ENCODE data around the gene FOXL1.
A peak's percentile ranks its signal among the peaks of the same experiment; 100 is the strongest.

The FOXL1 gene

DNA sequence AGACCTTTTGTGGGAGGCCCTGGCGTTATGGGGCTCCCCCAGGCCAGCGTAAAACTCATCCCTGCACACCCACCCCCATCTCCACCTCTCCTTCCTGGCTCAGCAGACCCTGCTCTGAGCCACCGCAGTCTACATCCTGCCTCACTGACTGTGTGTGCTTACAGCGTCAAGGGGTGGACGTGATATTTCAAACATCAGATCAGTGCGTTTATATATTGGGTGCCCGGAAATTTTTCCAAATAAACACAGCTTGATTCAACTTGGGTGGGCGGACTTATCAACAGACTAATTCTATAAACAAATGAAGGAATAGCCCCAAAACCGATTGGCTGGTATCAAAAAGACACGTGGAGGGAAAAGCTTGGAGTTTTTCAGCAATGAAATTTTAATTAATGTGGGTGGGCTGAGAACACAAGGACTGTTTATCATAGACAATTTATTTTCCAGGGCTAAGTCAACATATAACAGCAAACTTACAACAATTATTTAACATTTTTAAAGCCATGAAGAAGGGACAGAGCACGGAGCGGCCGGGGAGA, at the start of gene FOXL1:
Gene FOXL1 (plus strand): TSS at position 489 of the 539 bp plus-strand sequence. CDS start 175 bp downstream, outside the sequence.
- DNase-seq = peak; percentile 93

DNA sequence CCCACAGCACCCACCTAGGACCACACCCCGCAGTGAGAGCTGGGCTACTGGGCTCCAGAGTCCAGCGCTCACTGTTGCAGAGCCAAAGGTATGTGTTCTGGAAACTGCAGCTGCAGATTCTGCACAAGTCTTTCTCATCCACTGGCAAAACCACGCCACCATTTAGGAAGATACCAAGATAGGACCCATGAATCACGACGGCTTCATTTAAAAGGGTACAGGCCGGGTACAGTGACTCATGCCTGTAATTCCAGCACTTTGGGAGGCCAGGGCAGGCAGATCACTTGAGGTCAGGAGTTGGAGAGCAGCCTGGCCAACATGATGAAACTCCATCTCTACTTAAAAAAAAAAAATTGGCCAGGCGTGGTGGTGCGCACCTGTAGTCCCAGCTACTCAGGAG, 49.2 kb upstream of the FOXL1 start:
- DNase-seq = peak; percentile 72

DNA sequence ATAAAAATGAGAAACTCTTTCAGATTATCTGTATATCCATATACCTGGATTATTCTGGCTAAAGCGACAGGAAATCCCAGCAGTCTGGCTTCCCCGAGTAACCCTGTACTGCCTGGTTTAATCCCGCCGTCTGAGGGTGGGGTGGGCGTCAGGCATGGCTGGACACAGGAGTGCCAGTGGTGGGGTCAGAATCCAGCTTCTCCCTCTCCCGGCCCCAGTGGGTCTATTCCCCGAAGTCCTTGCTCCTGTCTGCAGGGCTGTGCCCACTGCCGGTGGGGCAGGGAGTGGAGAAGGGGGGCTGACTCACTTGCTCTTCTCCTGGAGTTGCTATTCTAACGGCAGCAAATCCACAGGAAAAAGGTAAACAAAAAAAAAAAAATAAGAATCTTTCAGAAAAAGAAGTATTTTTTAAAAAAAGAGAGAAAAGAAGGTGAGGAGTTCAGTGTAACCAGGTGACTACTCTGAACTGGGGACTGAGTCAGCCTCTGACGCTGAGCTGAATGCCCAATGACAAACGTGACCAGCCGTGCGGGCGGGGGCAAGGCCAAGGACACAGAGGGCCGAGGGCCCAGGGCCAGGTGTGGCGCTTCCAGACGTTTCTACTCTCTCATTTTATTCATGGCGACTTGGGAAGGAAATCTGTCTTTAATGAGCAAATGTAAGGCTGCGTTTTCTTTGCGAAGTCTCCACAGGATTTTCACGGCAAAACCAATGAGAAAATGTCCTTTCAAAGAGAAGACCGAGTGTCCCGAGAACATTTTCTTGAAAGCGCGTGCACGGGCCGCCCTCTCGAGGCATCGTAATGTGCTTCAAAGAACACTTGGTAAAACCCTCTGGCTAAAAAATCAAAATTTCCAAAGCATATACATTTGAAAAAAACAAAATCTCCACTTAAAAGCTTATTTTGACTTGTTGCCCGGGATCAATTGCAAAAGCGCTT, 47.8 kb upstream of the FOXL1 start:
- no peak for DNase-seq

DNA sequence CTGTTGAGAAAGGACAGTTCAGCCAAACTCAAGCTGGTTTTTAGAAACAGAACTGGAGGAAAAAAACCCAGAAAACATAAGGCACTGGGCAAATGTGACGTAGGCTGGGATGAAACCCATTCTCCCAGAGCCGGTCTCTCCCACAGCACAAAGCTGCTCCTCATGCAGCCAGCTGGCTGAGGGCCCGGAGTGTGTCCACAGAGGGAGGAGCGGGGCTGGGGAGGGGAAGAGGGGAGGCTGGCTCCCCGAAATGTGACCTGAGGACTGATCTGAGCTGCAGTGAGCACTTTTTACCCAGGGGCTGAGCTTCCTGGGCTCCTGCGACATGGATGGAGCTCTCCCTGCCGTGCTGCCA, 47.2 kb upstream of the FOXL1 start:
- no peak for DNase-seq

DNA sequence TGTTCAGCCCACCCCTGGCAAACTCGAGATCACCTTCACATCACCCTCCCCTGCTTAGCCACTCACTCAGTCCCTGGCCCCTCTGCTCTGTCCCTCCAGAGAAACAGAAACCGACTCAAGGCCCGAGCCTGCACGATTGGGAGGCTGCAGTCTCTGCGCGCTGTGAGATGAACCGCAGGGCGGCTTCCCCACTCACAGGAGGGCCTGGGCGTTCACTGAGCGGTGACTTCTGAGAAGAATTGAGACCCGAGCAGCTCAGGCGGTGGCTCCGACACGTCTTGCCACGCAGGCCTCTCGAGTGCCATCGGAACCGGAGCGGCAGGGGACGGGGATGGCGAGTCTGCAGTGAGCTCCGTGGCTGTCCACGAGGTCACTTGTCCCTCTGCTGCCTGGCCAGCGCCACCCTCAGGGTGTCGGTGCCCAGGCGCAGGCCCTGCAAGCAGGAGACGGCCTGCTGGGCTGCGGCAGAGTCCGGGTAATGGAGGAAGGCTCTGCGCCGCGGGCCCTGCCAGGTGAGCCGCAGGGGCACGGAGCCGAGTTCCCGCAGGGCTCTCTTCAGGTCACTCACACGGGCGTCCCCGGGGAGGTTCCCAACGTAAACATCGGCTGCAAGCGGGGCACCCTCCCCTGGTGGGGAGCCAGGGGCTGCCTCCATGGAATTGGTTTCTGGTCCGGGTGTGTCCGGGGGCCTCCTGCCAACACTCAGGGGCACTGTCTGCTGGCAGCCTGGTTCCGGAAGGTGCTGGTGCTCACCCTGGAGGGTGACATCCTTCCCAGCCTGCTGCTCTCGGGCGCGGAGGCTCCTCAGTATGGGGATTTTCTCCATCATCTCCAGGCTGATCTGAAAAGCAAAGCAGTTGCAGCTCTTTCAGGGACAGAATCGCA, 46.5 kb upstream of the FOXL1 start:
- no peak for DNase-seq

DNA sequence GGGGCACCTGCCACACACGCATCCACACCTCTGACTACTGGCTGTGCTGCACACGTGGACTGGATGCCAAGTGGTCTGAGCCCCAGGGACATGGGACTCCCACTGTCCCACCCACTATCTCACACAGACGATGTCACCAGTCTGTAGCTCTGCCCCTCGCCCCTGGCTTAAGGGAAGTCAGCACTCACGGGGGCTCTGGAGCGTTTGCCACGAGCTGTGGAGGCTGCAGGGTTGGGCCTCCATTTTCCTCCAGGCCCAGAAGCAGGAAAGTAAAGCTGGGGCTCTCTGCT, 45.9 kb upstream of the FOXL1 start:
- DNase-seq = no peak

DNA sequence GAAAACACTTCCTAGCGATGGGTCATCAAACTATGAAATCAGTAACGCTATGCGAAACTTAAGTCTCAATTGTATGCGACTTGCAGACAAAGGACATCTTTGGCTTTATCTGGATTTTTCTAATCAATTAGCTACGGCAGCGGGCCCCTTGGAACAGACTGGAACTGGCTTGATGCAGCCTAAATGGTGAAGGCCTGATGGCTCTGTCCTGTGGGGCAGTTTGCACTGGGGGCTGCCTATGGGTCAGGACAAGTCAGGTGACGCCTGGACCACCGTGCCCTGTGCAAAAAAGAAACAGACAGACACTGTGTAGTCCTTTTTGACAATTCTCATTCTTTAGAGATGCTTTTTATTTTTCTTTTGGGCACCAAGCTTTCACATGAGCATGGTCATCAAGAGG, 45.3 kb upstream of the FOXL1 start:
- no peak for DNase-seq

DNA sequence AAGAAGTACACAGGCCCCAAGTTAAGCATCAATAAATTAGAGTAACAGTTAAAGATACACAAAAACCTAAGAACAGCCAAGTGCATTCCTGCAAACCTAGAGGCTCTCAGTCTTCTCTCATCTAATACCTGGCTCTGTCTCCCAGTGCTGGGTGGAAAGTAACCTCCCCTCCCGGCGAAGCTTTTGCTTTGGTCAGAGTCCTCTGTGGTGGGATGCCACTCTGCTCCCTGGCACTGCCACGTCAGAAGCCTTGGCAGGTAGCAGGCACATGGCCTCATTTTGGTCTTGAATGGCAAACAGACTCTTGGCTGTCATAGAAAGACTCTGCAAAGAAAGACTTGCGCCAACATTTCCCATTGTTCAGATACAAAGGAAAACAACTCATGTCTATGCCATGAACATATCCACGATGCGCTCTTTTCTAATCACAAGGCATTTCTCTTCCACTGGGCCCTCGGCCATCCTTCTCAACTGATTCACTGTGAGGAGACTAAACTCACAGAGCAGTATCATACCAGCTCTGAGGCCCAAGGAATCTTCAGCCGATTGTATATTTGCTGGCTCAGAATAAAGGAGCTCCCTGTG, 44.5 kb upstream of the FOXL1 start:
- DNase-seq = no peak

DNA sequence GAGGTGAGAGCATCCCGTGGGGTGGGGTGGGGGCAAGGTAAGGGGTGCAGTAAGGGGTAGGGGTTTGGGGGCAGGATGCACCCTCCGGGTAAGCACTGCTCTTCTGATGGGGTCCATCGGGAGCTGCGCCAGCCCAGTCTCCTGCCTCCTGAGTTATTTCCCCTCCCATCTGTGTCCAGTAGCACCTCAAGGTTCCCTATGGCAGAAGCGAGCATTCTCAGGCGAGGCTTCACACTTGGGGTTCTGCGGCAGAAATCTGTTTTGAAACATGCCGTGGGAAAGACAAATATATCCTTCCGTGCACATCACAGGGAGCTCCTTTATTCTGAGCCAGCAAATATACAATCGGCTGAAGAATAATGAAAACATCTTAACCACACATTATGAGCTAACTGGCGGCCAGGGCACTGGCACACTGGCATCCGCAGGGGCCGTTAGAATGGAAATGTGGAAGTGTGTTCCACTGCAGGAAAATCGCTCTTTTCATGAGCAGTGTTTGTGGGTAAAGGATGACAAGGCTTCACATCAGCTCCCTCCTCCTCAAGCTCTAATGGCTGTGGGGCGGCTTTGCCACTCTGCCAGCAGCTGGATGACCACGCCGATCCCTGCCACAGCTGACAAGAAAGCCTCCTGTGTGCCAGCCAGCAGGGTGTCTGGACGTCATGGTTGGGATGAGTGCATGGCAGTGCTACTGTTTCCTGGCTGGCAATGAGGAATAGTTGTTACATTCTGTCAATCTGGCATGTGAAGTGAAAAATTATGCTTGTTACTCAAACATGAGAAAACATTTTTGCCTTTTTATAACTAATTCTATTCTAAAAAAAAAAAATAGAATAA, 43.4 kb upstream of the FOXL1 start:
- no peak for DNase-seq

DNA sequence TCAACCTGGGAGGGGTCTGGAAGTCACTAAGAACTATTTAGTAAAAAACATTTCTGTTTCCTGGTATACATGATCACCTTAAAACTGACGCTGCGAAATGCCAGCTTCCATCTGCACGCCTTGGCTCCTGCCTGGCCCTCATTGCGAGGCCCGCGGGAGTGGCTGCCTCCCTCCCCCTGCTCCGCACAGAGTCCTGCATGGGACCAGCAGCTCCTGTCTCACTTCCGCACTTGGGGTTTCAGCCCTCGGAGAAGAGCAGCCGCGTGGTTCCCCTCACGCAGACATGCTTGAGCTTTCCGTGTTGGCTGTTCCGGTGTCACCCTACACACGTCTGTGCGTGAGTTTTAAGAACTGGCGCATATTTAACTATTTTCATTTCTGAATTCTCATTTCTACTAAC, 41.7 kb upstream of the FOXL1 start:
- DNase-seq = no peak

DNA sequence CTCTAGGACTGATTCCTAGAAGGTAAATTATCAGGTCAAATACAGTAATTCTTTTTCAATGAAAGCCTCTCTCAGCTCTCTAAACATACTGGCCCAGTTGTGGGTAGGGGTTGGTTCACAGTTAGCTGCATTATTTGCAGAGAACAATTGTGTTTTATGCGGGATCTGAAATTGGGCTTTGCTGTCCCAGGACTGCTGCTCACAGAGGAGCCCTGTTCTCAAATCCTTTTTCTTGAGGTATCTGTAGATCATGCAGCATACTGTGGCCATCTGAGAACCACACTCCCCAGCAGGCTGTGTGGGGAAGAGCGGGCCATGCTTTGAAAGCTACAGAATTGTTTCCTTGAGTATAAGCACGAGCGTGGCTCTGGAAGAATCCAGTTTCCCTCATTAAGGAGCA, 40.9 kb upstream of the FOXL1 start:
- no peak for DNase-seq

DNA sequence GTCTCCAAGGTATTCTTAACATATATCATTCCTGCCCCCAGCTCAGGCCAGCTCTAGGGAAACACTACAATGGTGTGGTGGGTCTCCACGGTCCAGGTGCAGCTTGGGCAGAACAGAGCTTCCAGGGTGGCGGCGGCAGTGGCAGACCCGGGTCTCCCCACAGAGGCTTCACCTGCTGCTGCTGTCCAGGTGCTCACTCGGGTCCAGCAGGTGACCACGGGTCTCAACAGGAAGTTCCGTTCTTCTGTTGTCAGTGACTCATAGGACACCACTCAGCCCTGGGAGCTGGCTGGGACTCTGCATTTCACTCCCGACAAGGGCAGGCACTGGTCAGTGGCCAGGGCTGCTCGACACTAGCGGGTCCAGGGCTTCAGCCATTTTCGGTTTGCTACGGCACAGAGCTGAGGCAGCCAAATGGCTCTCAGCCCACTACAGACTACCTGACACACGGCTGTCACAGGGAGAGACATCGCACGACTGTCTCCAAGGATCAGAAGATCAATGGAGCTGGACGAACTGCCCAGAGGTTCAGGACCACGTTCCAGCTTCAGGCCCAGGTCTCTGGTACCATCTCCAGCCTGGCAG, 40.1 kb upstream of the FOXL1 start:
- DNase-seq = no peak

DNA sequence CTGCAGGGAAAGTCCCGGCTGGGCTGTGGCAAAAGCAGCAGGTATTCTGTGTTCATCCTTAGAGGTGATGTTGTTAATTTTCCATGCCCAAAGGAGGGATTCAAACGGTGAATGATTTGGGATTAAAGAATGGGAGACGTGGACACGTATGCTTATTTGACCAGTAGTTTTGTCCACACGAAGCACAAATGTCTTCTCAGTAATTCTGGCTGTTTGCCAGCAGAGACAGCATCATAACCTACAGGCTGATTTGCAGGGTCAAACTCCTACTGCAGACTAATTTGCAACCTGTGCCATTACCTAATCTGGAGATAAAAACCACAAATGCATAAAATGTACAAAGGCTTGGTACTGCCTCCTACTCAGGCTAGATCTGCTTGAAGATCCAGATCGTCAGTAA, 37.5 kb upstream of the FOXL1 start:
- DNase-seq = no peak

DNA sequence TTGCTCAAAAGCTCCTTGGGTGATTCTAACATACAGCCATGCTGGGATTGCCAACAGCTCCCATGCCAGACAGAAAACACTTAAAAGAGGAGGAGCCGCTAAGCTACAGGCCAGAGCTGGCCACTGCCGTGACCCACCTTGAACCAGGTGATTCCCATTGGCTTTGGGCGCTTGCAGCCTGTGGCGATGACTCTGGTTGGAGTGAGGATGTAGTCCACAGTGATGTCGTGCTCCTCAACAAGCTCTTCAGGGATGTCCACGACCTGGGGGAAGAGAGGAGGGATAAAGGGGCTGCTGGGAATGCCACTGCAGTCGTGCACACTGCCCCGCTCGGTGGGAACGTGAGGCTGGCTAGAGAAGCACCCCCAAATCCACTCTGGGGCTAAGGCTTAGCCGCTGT, 36.8 kb upstream of the FOXL1 start:
- DNase-seq = no peak

DNA sequence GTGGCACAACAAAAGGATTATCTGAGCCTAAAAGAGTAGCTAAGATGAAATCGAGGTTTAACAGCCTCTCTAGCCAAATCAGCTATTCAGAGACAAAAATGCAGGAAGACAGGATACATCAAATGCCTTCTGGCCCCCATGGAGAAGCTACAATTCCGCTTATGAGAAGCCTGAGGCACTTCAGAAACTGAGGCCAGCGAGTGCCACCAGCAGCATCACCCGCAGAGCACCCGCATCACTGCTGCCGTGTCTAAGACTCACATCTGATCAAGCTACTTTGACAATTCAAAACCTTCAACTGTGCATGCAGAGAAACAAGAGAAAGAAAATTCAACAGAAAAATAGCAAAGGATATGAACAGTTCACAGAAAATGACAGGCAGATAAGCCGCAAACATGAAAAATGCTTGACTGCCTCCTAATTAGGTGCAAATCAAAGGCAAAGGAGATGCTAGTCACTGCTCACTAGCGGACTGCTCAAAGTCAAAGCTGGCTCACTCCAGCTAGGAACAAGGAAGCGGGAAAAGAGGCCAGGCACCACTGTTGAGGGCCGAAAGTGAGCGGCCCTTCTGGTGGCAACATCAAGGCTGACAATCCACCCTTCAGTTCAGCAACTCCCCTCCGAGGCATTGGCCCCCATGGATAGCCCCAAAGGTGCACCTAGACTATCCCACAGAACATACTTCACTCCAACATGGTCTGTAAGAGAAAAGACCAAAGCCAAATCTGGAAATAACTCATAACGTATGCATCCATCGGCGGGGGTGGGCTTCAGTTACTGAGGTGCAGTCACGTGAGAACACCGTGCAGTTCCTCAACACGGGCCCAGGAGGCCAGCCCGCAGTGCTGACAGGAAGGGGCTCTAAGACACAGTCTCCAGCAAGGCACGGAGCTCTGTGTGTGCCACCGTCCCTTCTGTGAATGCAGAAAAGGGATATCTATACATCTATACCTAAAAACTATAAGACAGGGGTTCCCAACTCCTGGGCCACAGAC, 35.3 kb upstream of the FOXL1 start:
- no peak for DNase-seq

DNA sequence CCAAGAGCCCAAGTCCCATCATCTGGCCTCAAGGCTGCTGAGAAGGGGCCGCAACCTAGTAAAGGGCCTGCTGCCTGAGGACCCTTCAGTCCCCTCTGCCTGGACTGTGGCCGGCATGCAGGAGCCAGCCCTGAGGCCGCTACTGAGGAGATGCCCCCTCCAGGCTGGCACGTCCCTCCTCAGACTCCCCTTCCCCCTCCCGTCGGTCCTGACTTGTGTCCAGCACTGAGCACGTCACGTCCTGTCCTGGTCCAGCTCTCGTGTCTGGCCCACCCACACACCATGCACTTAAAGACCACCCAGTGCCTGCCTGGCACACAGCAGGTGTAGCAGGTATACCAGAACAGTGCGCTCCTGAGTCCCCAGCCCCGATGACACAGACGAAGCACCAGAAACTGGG, 32.9 kb upstream of the FOXL1 start:
- DNase-seq = no peak

DNA sequence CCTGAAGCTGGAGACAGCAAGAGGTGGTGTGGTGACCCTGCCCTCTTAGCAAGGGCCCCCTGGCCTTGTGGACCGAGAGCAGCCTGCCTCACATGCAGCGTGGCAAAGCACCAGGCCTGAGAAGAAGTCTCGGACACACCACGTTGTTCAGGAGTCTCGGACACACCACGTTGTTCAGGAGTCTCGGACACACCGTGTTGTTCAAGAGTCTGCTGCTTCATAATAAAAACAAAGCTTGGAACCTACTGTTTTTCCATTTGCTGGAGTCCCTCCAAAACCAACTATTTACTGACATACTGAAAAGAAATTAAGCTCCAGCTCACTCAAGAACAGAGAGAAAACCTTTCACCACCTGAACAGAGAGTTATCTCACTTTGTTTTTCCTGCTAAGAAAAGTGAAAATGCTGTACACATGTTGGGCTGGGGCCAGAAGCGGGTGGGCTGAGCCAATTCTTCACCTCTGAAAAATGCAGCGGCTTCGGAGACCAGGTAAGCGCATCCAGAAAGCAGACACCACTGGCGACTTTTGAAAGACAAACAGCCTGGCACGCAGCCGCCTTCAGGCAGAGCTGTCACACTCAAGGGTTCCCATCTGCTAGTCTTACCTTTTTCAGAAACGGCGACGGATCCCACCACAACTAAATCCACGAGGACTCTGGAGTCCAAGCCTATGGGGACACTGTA, 32.3 kb upstream of the FOXL1 start:
- no peak for DNase-seq

DNA sequence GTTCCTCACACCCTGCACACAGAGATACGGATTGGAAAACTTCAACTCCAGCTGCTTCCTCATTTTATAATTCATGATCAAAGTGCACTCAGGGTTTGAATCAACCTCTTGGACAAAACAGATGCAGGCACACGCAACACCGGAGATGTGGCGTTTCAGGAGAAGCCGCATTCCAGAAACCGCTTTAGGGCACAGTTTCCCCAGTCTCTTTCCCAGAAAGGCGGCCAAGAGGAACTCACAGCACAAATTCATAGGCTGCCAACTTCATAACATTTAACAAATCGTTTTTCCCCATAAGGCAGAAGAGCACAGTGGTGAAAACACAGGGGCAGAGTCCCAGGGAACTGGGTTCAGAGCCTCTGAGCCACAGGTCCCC, 31.7 kb upstream of the FOXL1 start:
- DNase-seq = no peak

DNA sequence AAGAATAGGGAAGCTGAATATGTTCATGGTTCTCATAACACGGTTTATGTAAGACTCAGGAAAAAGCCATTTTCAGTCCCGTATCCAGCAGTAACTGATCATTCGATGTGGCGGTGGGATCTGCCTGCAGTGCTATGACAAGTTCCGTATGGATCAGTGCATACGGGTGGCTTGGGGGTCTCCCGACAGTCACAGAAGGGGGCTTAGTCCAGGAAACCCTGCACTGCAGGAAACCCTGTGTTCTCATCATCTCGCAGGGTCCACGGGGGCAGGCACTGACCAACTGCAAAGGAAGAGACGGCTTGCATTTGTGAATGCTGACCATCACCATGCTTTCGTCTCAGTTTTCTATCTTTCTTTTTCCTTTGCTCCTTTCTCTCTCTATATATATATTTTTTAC, 31.1 kb upstream of the FOXL1 start:
- DNase-seq = no peak

Measured in EL (cell line).